Measurements from ENCODE around the gene RBM33.
"Not testable (repeated sequence)": the region's sequence is repeated elsewhere in the genome, so short reads cannot be mapped to it uniquely, and the experiment has no call there.

The RBM33 gene

GRCh38 chr7:155809332-155809946 lies 165.0 kb downstream of the RBM33 start:
- no peak for DNase-seq (ENCODE audit: low read depth)

- no peak for DNase-seq (ENCODE audit: low read depth)
Measured at GRCh38 chr7:155809947-155810769, 165.7 kb downstream of the RBM33 start.

GRCh38 chr7:155810770-155811559 lies 166.5 kb downstream of the RBM33 start:
- no peak for DNase-seq (ENCODE audit: low read depth)

- DNase-seq (ENCODE audit: low read depth): no peak
Measured at GRCh38 chr7:155811560-155811894, 167.1 kb downstream of the RBM33 start.

- DNase-seq (ENCODE audit: low read depth): no peak
Measured at GRCh38 chr7:155811895-155812761, 167.7 kb downstream of the RBM33 start, which contains the start of gene SHH. Gene SHH, minus strand, starts transcription at chr7:155812463. Its CDS starts 341 bp downstream, at chr7:155812122.

- DNase-seq (ENCODE audit: low read depth): no peak
Measured at GRCh38 chr7:155813125-155813524, 168.7 kb downstream of the RBM33 start.

- DNase-seq (ENCODE audit: low read depth): no peak
Measured at GRCh38 chr7:155813546-155814315, 169.3 kb downstream of the RBM33 start.

- no peak for DNase-seq (ENCODE audit: low read depth)
Measured at GRCh38 chr7:155814316-155815276, 170.1 kb downstream of the RBM33 start.

GRCh38 chr7:155815332-155816191 lies 171.1 kb downstream of the RBM33 start:
- no peak for DNase-seq (ENCODE audit: low read depth)

- DNase-seq (ENCODE audit: low read depth): no peak
Measured at GRCh38 chr7:155816192-155816508, 171.7 kb downstream of the RBM33 start.

GRCh38 chr7:155816996-155817395 lies 172.5 kb downstream of the RBM33 start:
- no peak for DNase-seq (ENCODE audit: low read depth)

GRCh38 chr7:155817515-155817914 lies 173.1 kb downstream of the RBM33 start:
- not testable (repeated sequence) for DNase-seq (ENCODE audit: low read depth)

GRCh38 chr7:155818154-155818819 lies 173.8 kb downstream of the RBM33 start:
- no peak for DNase-seq (ENCODE audit: low read depth)

- no peak for DNase-seq (ENCODE audit: low read depth)
Measured at GRCh38 chr7:155818820-155819168, 174.3 kb downstream of the RBM33 start.

GRCh38 chr7:155819186-155819585 lies 174.7 kb downstream of the RBM33 start:
- DNase-seq (ENCODE audit: low read depth): no peak

- DNase-seq (ENCODE audit: low read depth): no peak
Measured at GRCh38 chr7:155820246-155820645, 175.8 kb downstream of the RBM33 start.

GRCh38 chr7:155820788-155821187 lies 176.3 kb downstream of the RBM33 start:
- DNase-seq (ENCODE audit: low read depth): no peak

- no peak for DNase-seq (ENCODE audit: low read depth)
Measured at GRCh38 chr7:155821851-155822250, 177.4 kb downstream of the RBM33 start.
